ENCODE results near the gene EPN1.
"Not testable (repeated sequence)": the region's sequence is repeated elsewhere in the genome, so short reads cannot be mapped to it uniquely, and the experiment has no call there.

The EPN1 gene

GRCh38 chr19:55730378-55730777, 55.4 kb downstream of the EPN1 start:
- DNase-seq = not testable (repeated sequence)

- DNase-seq = no peak
These were observed 63.3 kb downstream of the EPN1 start, which contains the start of gene NLRP9 for GRCh38 chr19:55738302-55738701. NLRP9 (minus strand) TSS chr19:55738402; CDS start chr19:55738374, 28 bp downstream.

- DNase-seq = no peak
These were observed 75.7 kb downstream of the EPN1 start for GRCh38 chr19:55750715-55751114.

- no peak for DNase-seq
These were observed 78.4 kb downstream of the EPN1 start for GRCh38 chr19:55753401-55753800.

GRCh38 chr19:55756808-55757207, 81.8 kb downstream of the EPN1 start:
- DNase-seq = not testable (repeated sequence)

- not testable (repeated sequence) for DNase-seq
These were observed 83.8 kb downstream of the EPN1 start, which contains the start of gene RFPL4A for GRCh38 chr19:55758797-55759196. RFPL4A (plus strand) TSS chr19:55759097; CDS start chr19:55761801, 2,704 bp downstream.
